Measurements from ENCODE around the gene XXYLT1.

- TF ChIP-seq CTCF (tag by site-specific recombination; IDR thresholded peaks at IDR 0.05) (no peak), ZBTB8A (tag by site-specific recombination; IDR thresholded peaks at IDR 0.05) (no peak)
Observed at GRCh38 chr3:195263193-195263924, 7.6 kb downstream of the XXYLT1 start.

All from HEK293 (cell line).